Measurements from ENCODE around the gene IL26.
"Not testable (repeated sequence)": the region's sequence is repeated elsewhere in the genome, so short reads cannot be mapped to it uniquely, and the experiment has no call there.

IL26 gene

DNA sequence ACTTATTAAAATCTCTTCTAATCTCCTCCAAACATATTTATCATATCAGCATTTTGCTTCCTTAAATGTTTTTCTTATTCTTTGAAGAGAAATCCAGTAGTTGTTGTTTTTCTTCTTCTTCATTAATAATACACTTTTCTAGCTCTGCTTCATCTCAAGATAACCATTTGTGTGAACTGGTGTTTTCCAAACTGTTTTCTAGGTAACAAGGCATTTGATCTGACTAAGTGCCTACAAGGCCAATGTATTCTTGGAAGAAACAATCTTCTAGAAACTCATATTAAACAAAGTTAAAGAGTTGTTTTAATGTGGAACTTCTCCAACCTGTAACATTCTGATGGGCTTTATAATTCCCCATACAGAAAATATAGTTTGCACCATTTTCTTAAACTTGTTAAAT, 35.3 kb downstream of the IL26 start:
- FAIRE-seq = no peak

DNA sequence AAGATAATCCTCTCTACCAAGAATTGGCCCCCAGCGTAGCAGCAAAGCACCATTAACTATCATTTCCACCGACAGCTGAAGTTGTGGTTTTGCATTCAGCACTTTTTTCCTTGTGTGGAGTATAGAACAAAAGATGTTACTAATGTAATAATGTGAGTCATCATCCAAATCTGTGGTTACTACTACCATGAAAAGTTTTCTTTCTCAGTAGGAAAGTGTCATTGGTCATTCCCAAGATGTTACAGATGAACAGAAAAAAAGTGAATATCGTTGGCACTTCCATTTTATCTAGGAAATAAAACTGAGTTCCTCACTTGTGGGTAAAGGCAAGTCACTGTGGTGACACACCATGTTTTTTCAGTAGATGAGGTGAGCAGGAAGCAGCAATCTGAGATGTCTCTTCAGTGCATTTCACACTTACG, 35.8 kb downstream of the IL26 start:
- no peak for FAIRE-seq

DNA sequence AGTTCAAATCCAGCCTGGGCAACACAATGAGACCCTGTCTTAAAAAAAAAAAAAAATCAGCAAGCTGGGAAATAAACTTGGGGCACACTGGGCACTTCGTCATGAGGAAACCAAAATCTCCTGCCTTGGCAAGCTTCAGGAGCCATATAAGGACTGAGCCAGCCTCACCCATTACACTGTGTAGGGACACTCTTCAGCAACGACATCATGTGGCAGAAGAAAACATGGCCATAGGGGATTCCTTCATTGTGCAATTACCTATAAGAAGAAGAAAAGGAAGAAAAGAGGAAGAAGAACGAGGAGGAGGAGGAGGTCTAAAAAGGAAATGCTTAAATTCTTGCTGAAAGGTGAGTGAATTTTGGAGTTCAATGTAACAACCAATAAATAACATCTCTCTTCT, 40.0 kb downstream of the IL26 start:
- FAIRE-seq = no peak

DNA sequence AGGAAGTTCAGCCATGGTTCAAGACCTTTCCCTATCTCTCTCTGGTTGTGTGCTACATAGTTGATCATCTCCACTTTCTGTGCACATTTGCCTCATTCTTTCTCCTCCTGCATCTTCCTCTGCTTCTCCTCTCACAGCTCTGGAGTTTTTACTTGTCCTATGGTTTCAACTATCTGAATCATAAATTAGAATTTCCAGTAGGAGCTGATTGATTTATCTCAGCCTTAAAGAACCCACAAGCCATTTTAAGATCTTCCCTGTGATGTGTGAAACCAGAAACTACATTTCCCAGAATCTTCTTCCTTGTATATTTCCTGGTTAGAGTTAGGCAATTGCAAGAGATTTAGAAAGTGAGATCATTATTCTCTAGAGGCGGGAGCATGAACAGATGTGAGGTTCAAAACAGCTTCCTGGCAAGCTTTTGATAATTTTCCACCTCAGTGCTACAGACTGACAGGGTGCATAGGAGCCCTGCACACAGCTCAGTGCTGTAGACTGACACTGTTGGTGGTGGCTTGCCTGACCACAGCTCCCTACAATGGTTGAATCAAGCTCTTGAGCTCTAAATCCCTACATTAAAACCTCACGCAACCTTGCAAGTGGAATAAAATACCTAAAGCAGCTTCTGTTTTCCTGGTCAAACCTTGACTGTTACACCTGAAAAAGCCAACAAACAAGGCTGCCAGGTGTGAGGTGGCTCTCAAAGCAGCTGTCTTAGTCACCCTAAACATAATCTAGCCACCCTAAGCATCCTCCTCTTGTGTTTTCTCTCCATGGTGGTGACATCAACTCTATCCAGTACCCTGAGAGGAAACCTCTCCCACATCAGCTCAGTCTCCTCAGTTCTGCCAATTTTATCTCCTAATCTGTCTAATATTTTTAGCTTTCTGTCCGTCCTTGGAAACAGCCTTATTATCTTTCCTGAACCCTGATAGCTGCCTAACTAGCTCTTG, 44.5 kb downstream of the IL26 start:
- FAIRE-seq = no peak

DNA sequence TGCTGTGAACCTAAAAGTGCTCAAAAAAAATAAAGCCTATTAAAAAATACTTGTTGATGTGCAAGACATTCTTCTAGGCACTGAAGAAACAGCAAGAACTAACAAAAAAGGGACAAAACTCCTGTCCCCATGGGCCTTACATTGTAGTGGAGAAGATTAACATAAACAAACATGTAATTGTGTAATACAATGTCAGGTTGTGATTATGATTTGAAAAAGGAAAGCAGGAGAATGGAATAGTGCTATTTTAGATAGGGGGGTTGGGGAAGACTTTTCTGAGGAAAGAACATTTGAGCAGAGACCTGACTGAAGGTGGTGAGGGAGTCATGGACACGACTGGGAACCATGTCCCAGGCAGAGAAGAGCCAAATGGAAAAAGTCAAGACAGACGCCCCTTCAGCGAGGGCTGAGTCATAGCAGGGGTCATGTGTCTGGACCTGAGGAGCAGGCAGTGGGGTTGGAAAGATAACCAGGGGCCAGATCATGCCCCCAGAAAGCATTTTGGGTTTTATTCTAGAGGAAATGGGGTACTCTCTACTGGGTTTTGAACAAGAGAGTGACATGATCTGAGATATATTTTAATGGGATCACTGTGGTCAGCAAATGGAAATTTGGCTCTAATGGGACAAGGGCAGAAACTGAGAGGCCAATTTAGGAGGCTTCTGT, 46.7 kb downstream of the IL26 start:
- no peak for FAIRE-seq

GRCh38 chr12:68178184-68178583, 47.4 kb downstream of the IL26 start:
- FAIRE-seq = no peak

DNA sequence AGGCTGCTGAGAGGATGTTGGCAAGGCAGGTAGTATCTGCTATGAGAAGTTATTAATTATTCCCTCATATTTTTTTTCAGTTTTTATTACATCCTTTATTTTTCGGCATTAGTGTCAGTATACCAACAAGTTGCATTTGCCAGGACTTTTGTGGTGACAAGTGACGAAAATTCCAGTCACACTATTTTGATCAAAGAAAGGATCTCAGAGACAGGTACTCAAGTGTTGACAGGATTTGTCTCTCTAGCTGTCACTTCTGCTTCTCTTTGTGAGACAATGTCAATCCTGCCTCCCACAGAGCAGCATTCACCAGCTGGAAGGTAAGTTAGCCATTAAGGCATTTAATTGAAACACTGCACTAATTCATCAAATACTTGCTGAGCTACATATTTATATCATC, 48.0 kb downstream of the IL26 start:
- no peak for FAIRE-seq

- FAIRE-seq = no peak
Observed at GRCh38 chr12:68176257-68176656, 49.4 kb downstream of the IL26 start.

DNA sequence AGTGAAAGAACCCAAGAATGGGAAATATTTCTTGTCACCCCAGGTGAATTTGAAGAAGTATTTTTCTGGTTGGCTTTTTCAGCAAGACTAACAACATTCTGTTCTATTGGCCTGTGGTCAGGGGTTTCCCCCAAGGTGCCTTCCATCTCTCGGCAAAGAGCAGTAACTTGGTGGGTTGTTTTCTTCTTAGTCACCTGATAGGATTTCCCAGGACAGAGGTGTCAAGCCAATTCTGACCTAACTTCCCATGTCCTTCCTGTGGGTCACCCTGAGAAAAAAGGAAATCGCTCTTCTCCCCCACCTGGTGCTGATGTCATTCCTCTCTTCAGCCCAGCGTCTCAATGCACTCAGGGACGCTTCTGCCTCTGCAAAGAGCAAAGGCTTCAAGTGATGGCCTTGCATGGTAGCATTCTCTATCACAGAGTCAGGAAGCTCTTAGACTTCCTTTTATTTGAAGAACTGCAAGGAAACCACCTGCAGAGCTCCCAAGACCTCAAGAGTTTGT, 50.0 kb downstream of the IL26 start:
- FAIRE-seq = no peak

DNA sequence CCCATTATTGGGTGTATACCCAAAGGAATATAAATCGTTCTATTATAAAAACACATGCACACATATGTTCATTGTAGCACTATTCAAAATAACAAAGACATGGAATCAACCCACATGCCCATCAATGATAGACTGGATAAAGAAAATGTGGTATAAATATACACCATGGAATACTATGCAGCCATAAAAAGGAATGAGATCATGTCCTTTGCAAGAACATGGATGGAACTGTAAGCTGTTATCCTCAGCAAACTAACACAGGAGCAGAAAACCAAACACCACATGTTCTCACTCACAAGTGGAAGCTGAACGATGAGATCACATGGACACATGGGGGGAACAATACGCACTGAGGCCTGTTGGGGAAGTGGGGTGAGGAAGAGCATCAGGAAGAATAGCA, 50.8 kb downstream of the IL26 start:
- not testable (repeated sequence) for FAIRE-seq

GRCh38 chr12:68173792-68174191, 51.8 kb downstream of the IL26 start:
- no peak for FAIRE-seq

- FAIRE-seq = no peak
Observed at GRCh38 chr12:68170726-68171125, 54.9 kb downstream of the IL26 start.

DNA sequence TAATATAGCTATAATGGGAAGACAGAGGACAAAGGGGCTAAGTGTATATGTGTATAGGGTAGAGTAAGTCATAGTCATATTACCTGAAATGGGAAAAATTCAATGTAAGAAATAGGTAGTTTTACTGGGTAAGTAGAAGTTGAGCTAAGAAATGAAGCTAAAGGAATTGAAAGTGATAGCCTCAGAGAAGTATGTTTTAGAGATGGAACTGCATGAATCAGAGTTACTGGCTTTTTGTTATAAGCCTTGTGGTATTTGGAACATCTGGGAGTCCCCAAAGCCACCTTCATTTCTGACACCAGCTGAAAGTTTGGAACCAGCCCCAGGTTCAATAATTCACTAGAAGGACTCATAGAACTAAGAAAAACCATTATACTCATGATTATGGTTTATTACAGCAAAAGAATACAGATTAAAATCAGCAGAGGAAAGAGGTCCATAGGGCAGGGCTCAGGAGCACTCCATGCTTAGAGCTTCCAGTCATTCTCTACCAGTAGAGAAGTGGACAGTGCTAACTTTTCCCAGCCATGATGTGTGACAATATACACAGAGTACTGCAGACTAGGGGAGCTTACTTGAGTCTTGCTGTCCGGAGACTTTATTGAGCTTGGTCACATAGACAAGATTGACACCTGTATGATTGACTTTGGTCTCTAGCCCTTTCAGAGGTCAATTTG, 56.3 kb downstream of the IL26 start:
- no peak for FAIRE-seq

- no peak for FAIRE-seq
Observed at GRCh38 chr12:68166317-68166831, 59.2 kb downstream of the IL26 start.

- FAIRE-seq = no peak
Observed at GRCh38 chr12:68163560-68164081, 62.0 kb downstream of the IL26 start.

- no peak for FAIRE-seq
Observed at GRCh38 chr12:68162374-68162773, 63.2 kb downstream of the IL26 start.

- FAIRE-seq = no peak
Observed at GRCh38 chr12:68159681-68160304, 65.8 kb downstream of the IL26 start, which contains the start of gene IFNG. TSS of gene IFNG (minus strand) at chr12:68159740. CDS start at chr12:68159615, 125 bp downstream.

DNA sequence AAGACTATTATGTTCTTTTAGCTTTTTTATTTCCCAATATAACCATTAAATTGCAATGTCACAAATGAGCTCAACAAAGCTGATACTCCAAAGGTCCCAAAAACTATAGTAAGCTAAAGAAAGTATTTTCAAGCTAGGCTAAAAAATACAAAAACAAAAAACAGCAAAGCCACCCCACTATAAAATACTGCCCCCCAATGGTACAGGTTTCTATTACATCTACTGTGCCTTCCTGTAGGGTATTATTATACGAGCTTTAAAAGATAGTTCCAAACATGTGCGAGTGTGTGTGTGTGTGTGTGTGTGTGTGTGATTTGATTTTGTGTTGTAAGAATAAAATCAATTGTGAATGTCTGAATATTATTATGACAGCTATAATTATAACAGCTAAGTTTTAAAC, 67.2 kb downstream of the IL26 start:
- peak; percentile 74 for FAIRE-seq

DNA sequence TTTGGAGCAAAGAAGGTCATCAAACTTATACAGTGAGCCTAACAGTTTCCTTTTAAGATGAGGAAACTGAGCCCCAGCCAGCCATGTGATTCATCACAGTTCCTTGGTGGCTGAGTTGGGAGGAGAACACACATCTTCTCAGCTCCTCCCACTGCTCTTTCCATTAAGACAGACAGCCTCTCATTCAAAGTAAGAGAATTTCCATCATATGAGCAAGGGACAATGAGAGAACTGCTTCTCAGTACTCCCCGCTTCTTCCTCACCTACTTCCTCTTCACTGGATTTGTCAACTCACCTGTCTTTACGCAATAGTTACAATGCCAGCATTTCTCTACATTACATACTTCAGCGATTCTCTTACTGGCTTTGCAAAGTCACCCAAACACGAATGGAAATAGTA, 68.2 kb downstream of the IL26 start:
- no peak for FAIRE-seq

DNA sequence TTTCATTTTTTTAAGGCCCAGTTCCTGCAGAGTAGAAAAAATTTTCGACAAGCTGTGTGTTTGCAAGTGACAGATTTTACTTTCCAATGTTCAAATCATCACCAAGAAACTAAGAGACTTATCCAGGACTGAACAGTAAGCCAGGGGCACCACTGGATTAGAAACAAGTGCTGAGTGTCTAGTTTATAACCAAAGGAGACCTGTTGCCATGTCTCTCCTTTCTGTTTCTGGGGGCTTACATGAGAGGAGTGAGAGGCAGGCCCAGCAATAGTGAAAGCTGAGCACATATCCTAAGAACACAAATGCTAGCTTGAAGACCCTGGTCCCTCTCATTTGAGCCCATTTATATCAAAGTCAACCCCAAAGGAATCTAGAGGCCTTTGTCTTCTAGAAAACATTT, 69.0 kb downstream of the IL26 start:
- no peak for FAIRE-seq

DNA sequence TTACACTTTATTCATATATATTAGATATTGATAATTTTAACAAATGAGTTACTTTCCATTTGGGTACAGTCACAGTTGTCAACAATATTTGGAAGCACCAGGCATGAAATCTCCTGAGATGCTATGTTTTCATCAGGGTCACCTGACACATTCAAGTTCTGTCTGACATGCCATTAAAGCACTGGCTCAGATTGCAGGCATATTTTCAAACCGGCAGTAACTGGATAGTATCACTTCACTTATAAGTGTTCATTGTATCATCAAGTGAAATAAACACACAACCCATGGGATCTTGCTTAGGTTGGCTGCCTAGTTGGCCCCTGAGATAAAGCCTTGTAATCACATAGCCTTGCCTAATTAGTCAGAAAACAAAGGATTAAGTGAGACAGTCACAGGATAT, 70.8 kb downstream of the IL26 start:
- FAIRE-seq = no peak

Measured in G401.6 (cell line).